PC-3 (cell line): ENCODE results near the gene AMPD2. TPM values are rescaled to one million over a fixed set of nuclear protein-coding genes. Genes with fewer than 3 reads are reported as not detected.
"Not testable (repeated sequence)": the region's sequence is repeated elsewhere in the genome, so short reads cannot be mapped to it uniquely, and the experiment has no call there.

Experiments used
- ATAC-seq: fragments of 200-7000 bp; cut with Tn5 transposase; 2 replicates; pipeline ENCODE4 v1.9.1; 2020; ENCODE audit warnings: mild to moderate bottlenecking, moderate library complexity
- BruUV-seq: library from RNA; stranded (reverse); fragments of 400-500 nt; replicated peaks from 2 replicates; lab custom pipeline; 2021; lab: Mats Ljungman, UMichigan
- CTCF ChIA-PET: fragments of 300-600 bp; sonication (Branson Sonifier 250); formaldehyde crosslinking; loops from one replicate; lab custom pipeline; 2022; ENCODE audit warnings: antibody characterized with exemption; lab: Charles Lee
- POLR2A ChIA-PET: fragments of 300-600 bp; sonication (Branson Sonifier 250); formaldehyde crosslinking; loops from one replicate; lab custom pipeline; 2022; ENCODE audit warnings: antibody characterized with exemption; ENCODE audit not compliant: unreplicated experiment; lab: Charles Lee
- DNase-seq: peaks from one replicate; pipeline ENCODE4 v3.0.0-alpha.2; 2015
- H2AFZ ChIP-seq: fragments of 300-600 bp; sonication (generic); 2 replicates; pipeline ENCODE4 v1.6.0; 2016; ENCODE audit warnings: antibody characterized with exemption, low read length
- H3F3A ChIP-seq: fragments of 300-600 bp; sonication (generic); one replicate; pipeline ENCODE4 v1.6.0; 2017; ENCODE audit warnings: antibody characterized with exemption, low read length, control low read depth, mild to moderate bottlenecking; ENCODE audit not compliant: unreplicated experiment
- H3K27ac ChIP-seq: fragments of 300-600 bp; sonication (generic); 2 replicates; pipeline ENCODE4 v1.5.1; 2016; ENCODE audit warnings: mild to moderate bottlenecking, low read length
- H3K27me3 ChIP-seq: fragments of 300-600 bp; sonication (generic); 2 replicates; pipeline ENCODE4 v1.6.1; 2016; ENCODE audit warnings: low read length, mixed read lengths
- H3K36me3 ChIP-seq: fragments of 300-600 bp; sonication (generic); 2 replicates; pipeline ENCODE4 v1.6.1; 2016; ENCODE audit warnings: low read depth, mixed run types, low read length, mixed read lengths
- H3K4me1 ChIP-seq: fragments of 300-600 bp; sonication (generic); 2 replicates; pipeline ENCODE4 v1.5.1; 2016; ENCODE audit warnings: low read length; ENCODE audit not compliant: insufficient read depth
- H3K4me2 ChIP-seq: fragments of 300-600 bp; sonication (generic); 2 replicates; pipeline ENCODE4 v1.6.0; 2016; ENCODE audit warnings: low read length
- H3K4me3 ChIP-seq: fragments of 300-600 bp; sonication (generic); 2 replicates; pipeline ENCODE4 v1.5.1; 2016; ENCODE audit warnings: mild to moderate bottlenecking, low read length, mixed read lengths
- H3K79me2 ChIP-seq: fragments of 300-600 bp; sonication (generic); 2 replicates; pipeline ENCODE4 v1.6.1; 2017; ENCODE audit warnings: low read length, mixed read lengths
- H3K9ac ChIP-seq: fragments of 300-600 bp; sonication (generic); 2 replicates; pipeline ENCODE4 v1.6.0; 2016; ENCODE audit warnings: mild to moderate bottlenecking, low read length
- H3K9me2 ChIP-seq: fragments of 300-600 bp; sonication (generic); replicated peaks from 2 replicates; pipeline ENCODE4 v1.6.1; 2016; ENCODE audit warnings: mixed run types, low read length, mixed read lengths
- H3K9me3 ChIP-seq: fragments of 300-600 bp; sonication (generic); 2 replicates; pipeline ENCODE4 v1.6.1; 2016; ENCODE audit warnings: low read length, mixed read lengths
- H4K20me1 ChIP-seq: fragments of 300-600 bp; sonication (generic); 2 replicates; pipeline ENCODE4 v1.6.1; 2016; ENCODE audit warnings: low read length, mixed read lengths
- EZH2 ChIP-seq: fragments of 300-600 bp; sonication (generic); IDR thresholded peaks from one replicate; pipeline ENCODE4 v1.6.1; 2017; ENCODE audit warnings: antibody characterized with exemption, mild to moderate bottlenecking, low read length; ENCODE audit not compliant: unreplicated experiment
- EZH2phosphoT487 ChIP-seq: fragments of 300-600 bp; sonication (generic); IDR thresholded peaks from 2 replicates; pipeline ENCODE4 v1.6.1; 2018; ENCODE audit warnings: mild to moderate bottlenecking, antibody characterized with exemption, low read length, borderline replicate concordance
- intact Hi-C: fragments of 100-400 bp; cut with micrococcal nuclease; formaldehyde crosslinking; loops from 2 replicates; pipeline ENCODE4 v1.9.0; 2023
- total RNA-seq: library from RNA; depleted of rRNA; stranded (reverse); fragments of >200 nt; gene quantifications from 2 replicates; pipeline ENCODE4 v1.2.3, GENCODE V29; 2014
- TF ChIP-seq, protein P1 (sequence below): fragments of 300-600 bp; sonication (generic); conservative IDR thresholded peaks from 2 replicates; pipeline ENCODE4 v1.5.1; 2017; ENCODE audit warnings: antibody characterized with exemption, low read depth, mild to moderate bottlenecking, low read length

Gene AMPD2
- total RNA-seq, 1 experiment from 2014 or later, result 75.3 TPM

DNA sequence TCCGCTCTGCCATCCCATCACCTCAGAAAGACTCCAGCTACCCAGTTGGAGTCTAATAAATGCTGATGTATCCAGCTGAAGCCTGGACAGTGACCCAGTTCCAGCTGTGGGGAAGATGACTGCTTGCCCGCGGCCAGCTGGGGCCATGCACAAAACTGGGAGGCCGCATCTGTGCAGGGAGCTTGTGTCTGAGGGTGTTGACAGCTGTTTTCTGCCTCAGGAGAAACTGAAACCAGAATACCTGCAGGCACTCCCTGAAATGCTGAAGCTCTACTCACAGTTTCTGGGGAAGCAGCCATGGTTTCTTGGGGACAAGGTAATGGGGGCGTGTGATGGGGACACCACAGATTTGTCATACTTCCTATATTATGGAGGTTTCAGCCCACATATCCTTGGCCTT lies 51.4 kb downstream of the AMPD2 start:
- Histone ChIP-seq H3K9ac (no peak overlapping the region), H4K20me1 (no peaks in the 10 kb centered on the region), H3K4me2 (no peak overlapping the region), H3K27me3 (no peaks in the 10 kb centered on the region), H3K4me3 (no peak overlapping the region), H3F3A (no peaks in the 10 kb centered on the region), H3K4me1 (peaks cover 10% of the 10 kb centered on the region; the same call in 1 of the 2 replicates), H2AFZ (no peak overlapping the region), H3K9me2 (no peaks in the 10 kb centered on the region), H3K36me3 (no peaks in the 10 kb centered on the region), H3K9me3 (no peaks in the 10 kb centered on the region), H3K27ac (no peak overlapping the region), H3K79me2 (no peaks in the 10 kb centered on the region)
- ChIA-PET CTCF (interaction anchor here (0.6 kb wide), 1 partner anchor 125 kb away, joined by 3 read pairs; no protein-coding TSS in a partner anchor), POLR2A (no interaction called here)
- no TSS peak for BruUV-seq
- DNase-seq (no peak), ATAC-seq (no peak)
- TF ChIP-seq EZH2 (no peak), EZH2phosphoT487 (no peak)
- TF ChIP-seq, protein P1, sequence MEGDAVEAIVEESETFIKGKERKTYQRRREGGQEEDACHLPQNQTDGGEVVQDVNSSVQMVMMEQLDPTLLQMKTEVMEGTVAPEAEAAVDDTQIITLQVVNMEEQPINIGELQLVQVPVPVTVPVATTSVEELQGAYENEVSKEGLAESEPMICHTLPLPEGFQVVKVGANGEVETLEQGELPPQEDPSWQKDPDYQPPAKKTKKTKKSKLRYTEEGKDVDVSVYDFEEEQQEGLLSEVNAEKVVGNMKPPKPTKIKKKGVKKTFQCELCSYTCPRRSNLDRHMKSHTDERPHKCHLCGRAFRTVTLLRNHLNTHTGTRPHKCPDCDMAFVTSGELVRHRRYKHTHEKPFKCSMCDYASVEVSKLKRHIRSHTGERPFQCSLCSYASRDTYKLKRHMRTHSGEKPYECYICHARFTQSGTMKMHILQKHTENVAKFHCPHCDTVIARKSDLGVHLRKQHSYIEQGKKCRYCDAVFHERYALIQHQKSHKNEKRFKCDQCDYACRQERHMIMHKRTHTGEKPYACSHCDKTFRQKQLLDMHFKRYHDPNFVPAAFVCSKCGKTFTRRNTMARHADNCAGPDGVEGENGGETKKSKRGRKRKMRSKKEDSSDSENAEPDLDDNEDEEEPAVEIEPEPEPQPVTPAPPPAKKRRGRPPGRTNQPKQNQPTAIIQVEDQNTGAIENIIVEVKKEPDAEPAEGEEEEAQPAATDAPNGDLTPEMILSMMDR, result no peak
- intact Hi-C loops, result no loop called here

DNA sequence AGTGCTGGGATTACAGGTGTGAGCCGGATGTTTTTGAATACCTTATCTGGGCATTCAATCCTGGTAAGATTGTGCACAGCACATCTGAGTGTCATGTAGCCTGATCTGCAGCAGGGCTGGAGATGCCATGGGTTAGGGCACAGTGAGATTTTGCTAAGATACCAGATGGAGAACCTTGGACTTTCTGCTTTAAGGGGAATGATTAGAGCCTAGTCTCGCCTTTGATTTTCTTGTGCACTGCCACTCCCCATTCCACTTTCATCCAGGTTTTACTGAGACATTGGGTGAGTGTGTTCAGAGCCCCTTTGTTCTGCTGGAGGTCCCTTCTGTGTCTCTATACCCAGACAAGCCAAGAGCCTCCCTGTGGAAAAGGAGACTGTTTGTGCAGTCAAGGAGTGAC lies 54.2 kb downstream of the AMPD2 start:
- CTCF ChIA-PET, H2AFZ ChIP-seq, H3K9ac ChIP-seq, H3K9me3 ChIP-seq, H3K27ac ChIP-seq, ATAC-seq, H3K79me2 ChIP-seq, DNase-seq, H3K27me3 ChIP-seq, H3F3A ChIP-seq, H3K4me3 ChIP-seq, H3K36me3 ChIP-seq, H3K4me1 ChIP-seq, BruUV-seq, POLR2A ChIA-PET, H3K9me2 ChIP-seq, H4K20me1 ChIP-seq, H3K4me2 ChIP-seq, intact Hi-C loops: not testable (repeated sequence)

DNA sequence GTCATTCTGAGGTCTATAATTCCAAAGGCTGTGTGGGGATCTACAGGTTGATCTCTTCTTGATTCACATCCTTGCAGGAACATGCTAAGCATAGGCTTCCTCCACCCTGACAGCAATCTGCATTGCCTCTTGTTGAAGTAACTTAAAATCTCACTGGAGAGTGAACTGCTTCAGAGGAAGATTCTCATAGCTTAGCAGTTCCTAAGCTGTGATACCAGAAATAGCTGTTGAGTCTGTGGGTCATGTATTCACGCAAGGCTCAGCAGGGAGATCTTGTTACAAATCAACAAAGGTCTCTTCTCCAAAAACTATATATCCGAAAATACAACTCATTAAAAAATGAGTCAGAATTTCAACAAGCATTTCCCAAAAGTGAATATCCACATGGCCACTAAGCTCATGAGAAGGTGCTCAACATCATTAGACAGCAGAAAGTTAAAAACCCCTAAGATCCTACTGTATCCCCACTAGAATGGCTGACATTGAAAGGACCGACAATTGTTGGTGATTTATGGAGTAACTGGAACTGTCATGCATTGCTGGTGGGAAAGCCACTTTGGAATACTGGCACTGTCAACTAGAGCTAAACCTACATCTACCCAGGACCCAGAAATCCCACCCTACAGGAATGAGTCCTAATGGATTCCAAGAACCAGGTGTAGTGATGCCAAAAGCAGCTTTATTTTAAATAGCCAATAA lies 57.2 kb downstream of the AMPD2 start:
- H3K27ac ChIP-seq, H3K27me3 ChIP-seq, POLR2A ChIA-PET, H3K9me2 ChIP-seq, H3K4me3 ChIP-seq, H3F3A ChIP-seq, intact Hi-C loops, H3K36me3 ChIP-seq, DNase-seq, H3K9ac ChIP-seq, H3K9me3 ChIP-seq, H2AFZ ChIP-seq, H3K4me1 ChIP-seq, BruUV-seq, H4K20me1 ChIP-seq, H3K79me2 ChIP-seq, H3K4me2 ChIP-seq: not testable (repeated sequence)
- ATAC-seq, result peak; percentile 59
- CTCF ChIA-PET, result interaction anchor here (0.5 kb wide), 1 partner anchor 73 kb away, joined by 4 read pairs; no protein-coding TSS in a partner anchor
